ENCODE data around the gene CIRBP.

DNA sequence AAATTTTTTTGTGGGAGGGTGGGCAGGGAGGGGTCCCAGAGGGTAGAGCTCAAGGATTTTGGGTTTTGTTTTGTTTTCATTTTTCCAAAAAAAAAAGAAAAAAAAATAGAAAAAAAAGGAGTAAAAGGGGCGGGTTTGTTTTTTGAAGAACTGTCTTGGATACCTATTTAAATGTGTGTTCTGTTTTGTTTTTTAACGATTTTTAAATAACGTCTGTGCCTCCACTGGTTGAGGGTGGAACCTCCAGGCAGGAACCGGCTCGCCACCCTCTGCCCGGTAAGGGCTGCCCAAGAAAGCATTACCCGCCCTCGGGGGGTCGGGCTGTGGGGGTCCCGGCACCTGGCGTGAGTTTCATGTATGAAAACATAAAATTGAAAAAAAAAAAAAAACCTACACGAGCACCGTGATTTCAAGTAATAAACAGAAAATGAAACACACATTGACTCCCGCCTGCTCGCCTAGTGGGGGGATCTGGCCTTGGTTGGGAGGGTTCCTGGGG, 10.4 kb upstream of the CIRBP start:
- TF ChIP-seq, protein P1, sequence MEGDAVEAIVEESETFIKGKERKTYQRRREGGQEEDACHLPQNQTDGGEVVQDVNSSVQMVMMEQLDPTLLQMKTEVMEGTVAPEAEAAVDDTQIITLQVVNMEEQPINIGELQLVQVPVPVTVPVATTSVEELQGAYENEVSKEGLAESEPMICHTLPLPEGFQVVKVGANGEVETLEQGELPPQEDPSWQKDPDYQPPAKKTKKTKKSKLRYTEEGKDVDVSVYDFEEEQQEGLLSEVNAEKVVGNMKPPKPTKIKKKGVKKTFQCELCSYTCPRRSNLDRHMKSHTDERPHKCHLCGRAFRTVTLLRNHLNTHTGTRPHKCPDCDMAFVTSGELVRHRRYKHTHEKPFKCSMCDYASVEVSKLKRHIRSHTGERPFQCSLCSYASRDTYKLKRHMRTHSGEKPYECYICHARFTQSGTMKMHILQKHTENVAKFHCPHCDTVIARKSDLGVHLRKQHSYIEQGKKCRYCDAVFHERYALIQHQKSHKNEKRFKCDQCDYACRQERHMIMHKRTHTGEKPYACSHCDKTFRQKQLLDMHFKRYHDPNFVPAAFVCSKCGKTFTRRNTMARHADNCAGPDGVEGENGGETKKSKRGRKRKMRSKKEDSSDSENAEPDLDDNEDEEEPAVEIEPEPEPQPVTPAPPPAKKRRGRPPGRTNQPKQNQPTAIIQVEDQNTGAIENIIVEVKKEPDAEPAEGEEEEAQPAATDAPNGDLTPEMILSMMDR (IDR thresholded peaks at IDR 0.05 in 4 of 5, conservative IDR thresholded peaks at IDR 0.05 in 1 of 5) = no peak
- TF ChIP-seq POLR2A (IDR thresholded peaks at IDR 0.05) = no peak
